Measurements from ENCODE around the gene IL1RN. TPM values are rescaled to one million over a fixed set of nuclear protein-coding genes. Genes with fewer than 3 reads are reported as not detected.

IL1RN gene
- total and polyA plus RNA-seq, 2 of the 13 experiments (the other 11 are each of a cell fraction or from before 2014, with no cell fraction given) = 21.2 to 101 TPM

DNA sequence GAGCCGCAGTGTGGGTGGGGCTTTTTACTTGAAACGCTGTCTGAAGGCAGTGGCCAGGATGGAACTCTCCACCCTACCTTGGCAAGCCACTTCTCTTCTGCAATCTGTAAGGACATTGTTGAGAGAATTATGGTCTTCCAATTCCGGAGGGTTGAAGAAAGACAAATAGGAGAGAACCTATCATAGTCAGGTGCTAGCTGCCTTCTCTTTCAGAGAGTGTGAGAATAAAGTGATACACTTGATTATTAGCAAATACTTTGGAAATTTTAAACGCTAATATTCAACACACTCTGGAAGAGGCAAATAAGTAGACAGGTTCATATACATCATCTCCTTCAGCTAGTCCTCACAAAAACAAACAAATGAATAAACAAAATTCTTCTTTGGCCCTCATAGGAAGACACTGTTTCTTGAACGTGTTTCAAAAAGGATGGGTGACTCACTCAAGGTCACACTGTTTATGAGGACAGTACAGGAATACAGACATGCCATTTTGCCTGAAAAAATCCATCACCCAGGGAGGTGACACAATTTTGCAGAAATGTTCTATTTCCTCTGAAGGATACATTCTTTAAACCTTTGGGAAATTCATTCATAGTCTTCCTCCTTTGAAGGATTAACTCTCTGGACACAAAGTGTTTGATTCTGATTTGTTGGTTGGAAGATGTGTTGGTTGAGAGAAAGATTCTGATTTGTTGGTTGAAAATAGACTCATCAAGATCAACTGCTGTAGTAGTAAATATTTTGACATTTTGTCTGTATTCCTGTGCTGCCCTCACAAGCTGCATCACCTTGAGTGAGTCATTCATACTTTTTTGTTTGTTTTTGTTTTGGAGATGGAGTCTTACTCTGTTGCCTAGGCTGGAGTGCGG is 2.2 kb upstream of the IL1RN start (continued):
- TF ChIP-seq ZNF530 (CRISPR knock-in tag; IDR thresholded peaks at IDR 0.05; ENCODE audit: low read depth) = no peak
- TF ChIP-seq, protein P1, sequence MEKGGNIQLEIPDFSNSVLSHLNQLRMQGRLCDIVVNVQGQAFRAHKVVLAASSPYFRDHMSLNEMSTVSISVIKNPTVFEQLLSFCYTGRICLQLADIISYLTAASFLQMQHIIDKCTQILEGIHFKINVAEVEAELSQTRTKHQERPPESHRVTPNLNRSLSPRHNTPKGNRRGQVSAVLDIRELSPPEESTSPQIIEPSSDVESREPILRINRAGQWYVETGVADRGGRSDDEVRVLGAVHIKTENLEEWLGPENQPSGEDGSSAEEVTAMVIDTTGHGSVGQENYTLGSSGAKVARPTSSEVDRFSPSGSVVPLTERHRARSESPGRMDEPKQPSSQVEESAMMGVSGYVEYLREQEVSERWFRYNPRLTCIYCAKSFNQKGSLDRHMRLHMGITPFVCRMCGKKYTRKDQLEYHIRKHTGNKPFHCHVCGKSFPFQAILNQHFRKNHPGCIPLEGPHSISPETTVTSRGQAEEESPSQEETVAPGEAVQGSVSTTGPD (CRISPR knock-in tag; IDR thresholded peaks at IDR 0.05) = no peak
- TF ChIP-seq ARID5B (CRISPR knock-in tag; IDR thresholded peaks at IDR 0.05) = peak; percentile 90
- no peak for TF ChIP-seq ZNF232 (CRISPR knock-in tag; IDR thresholded peaks at IDR 0.05; ENCODE audit: borderline replicate concordance)
- TF ChIP-seq SCMH1 (CRISPR knock-in tag; IDR thresholded peaks at IDR 0.05; ENCODE audit: borderline replicate concordance) = no peak
- no peak for TF ChIP-seq FOXP1 (IDR thresholded peaks at IDR 0.05)
- peak; percentile 78 for TF ChIP-seq FOXP1 (CRISPR knock-in tag; IDR thresholded peaks at IDR 0.05)
- TF ChIP-seq ZFYVE20 (CRISPR knock-in tag; IDR thresholded peaks at IDR 0.05; ENCODE audit: borderline replicate concordance, low read depth) = no peak
- TF ChIP-seq ZNF136 (CRISPR knock-in tag; IDR thresholded peaks at IDR 0.05; ENCODE audit: low read depth) = no peak
- TF ChIP-seq KDM5B (CRISPR knock-in tag; IDR thresholded peaks at IDR 0.05; ENCODE audit: borderline replicate concordance) = no peak
- no peak for TF ChIP-seq ZNF552 (CRISPR knock-in tag; IDR thresholded peaks at IDR 0.05; ENCODE audit: borderline replicate concordance)
- no peak for TF ChIP-seq MED8 (CRISPR knock-in tag; IDR thresholded peaks at IDR 0.05; ENCODE audit: insufficient replicate concordance)
- TF ChIP-seq HES4 (CRISPR knock-in tag; IDR thresholded peaks at IDR 0.05; ENCODE audit: borderline replicate concordance) = no peak
- no peak for TF ChIP-seq HIVEP1 (CRISPR knock-in tag; IDR thresholded peaks at IDR 0.05)
- TF ChIP-seq, protein P2, sequence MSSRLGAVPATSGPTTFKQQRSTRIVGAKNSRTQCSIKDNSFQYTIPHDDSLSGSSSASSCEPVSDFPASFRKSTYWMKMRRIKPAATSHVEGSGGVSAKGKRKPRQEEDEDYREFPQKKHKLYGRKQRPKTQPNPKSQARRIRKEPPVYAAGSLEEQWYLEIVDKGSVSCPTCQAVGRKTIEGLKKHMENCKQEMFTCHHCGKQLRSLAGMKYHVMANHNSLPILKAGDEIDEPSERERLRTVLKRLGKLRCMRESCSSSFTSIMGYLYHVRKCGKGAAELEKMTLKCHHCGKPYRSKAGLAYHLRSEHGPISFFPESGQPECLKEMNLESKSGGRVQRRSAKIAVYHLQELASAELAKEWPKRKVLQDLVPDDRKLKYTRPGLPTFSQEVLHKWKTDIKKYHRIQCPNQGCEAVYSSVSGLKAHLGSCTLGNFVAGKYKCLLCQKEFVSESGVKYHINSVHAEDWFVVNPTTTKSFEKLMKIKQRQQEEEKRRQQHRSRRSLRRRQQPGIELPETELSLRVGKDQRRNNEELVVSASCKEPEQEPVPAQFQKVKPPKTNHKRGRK (CRISPR knock-in tag; IDR thresholded peaks at IDR 0.05) = no peak
- no peak for TF ChIP-seq THAP7 (CRISPR knock-in tag; IDR thresholded peaks at IDR 0.05)
- TF ChIP-seq, protein P3, sequence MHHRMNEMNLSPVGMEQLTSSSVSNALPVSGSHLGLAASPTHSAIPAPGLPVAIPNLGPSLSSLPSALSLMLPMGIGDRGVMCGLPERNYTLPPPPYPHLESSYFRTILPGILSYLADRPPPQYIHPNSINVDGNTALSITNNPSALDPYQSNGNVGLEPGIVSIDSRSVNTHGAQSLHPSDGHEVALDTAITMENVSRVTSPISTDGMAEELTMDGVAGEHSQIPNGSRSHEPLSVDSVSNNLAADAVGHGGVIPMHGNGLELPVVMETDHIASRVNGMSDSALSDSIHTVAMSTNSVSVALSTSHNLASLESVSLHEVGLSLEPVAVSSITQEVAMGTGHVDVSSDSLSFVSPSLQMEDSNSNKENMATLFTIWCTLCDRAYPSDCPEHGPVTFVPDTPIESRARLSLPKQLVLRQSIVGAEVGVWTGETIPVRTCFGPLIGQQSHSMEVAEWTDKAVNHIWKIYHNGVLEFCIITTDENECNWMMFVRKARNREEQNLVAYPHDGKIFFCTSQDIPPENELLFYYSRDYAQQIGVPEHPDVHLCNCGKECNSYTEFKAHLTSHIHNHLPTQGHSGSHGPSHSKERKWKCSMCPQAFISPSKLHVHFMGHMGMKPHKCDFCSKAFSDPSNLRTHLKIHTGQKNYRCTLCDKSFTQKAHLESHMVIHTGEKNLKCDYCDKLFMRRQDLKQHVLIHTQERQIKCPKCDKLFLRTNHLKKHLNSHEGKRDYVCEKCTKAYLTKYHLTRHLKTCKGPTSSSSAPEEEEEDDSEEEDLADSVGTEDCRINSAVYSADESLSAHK (CRISPR knock-in tag; IDR thresholded peaks at IDR 0.05; ENCODE audit: borderline replicate concordance) = no peak
- no peak for TF ChIP-seq ZFP41 (CRISPR knock-in tag; IDR thresholded peaks at IDR 0.05; ENCODE audit: borderline replicate concordance)
